ENCODE data around the gene DIAPH2.

DNA sequence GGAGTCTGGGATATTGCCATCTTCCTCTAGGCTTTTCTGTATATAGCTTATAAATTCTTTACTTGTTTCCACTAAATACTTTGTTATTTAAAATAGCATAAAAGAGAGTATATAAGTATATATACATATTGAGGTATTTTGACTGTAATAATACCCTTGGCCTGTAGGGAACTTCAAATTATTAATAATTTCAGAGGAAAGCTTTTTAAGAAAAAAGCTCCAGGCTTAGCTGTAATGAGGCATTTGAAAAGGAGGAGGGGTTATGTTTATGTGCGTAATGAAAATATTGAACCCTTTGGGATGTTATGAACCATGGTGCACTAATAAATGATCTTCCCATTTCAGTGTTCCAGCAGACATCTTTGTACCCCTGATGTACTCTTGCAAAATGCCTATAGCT is 777.1 kb downstream of the DIAPH2 start:
- TF ChIP-seq POLR2A (IDR thresholded peaks at IDR 0.05; ENCODE audit: insufficient read depth in 1 of 2, low read depth in 2 of 2, low read length in 2 of 2) (no peak), NFIC (IDR thresholded peaks at IDR 0.05; ENCODE audit: low read length) (no peak), EZH2 (conservative IDR thresholded peaks at IDR 0.05; ENCODE audit: low read depth, low read length) (no peak), ARID2 (CRISPR knock-in tag; IDR thresholded peaks at IDR 0.05; ENCODE audit: borderline replicate concordance) (no peak), ISX (CRISPR knock-in tag; conservative IDR thresholded peaks at IDR 0.05) (no peak), KLF12 (CRISPR knock-in tag; IDR thresholded peaks at IDR 0.05; ENCODE audit: borderline replicate concordance) (no peak)
- TF ChIP-seq, protein P1, sequence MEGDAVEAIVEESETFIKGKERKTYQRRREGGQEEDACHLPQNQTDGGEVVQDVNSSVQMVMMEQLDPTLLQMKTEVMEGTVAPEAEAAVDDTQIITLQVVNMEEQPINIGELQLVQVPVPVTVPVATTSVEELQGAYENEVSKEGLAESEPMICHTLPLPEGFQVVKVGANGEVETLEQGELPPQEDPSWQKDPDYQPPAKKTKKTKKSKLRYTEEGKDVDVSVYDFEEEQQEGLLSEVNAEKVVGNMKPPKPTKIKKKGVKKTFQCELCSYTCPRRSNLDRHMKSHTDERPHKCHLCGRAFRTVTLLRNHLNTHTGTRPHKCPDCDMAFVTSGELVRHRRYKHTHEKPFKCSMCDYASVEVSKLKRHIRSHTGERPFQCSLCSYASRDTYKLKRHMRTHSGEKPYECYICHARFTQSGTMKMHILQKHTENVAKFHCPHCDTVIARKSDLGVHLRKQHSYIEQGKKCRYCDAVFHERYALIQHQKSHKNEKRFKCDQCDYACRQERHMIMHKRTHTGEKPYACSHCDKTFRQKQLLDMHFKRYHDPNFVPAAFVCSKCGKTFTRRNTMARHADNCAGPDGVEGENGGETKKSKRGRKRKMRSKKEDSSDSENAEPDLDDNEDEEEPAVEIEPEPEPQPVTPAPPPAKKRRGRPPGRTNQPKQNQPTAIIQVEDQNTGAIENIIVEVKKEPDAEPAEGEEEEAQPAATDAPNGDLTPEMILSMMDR (CRISPR knock-in tag; IDR thresholded peaks at IDR 0.05): no peak

Measured in HepG2 (cell line).